CD14-positive monocyte (primary cell): ENCODE results near the gene REPIN1. TPM values are rescaled to one million over a fixed set of nuclear protein-coding genes. Genes with fewer than 3 reads are reported as not detected.

Source experiments
- DNase-seq, 3 donors: peaks; one replicate each; pipeline ENCODE4 v3.0.0-alpha.2; 2011 to 2022
- H2AFZ ChIP-seq: 2 replicates; pipeline ENCODE4 v1.6.0; 2012; ENCODE audit warnings: mild to moderate bottlenecking, low read depth, low read length, inconsistent platforms; ENCODE audit not compliant: insufficient read depth, poor library complexity, severe bottlenecking
- H3K27ac ChIP-seq, 2 donors: 1 replicate in 1 of 2; 2 replicates in 1 of 2; pipeline ENCODE4 v1.5.1; 2012 to 2013; ENCODE audit warnings: low read length in 2 of 2, control low read depth in 1 of 2, inconsistent platforms in 1 of 2, low read depth in 1 of 2, mild to moderate bottlenecking in 1 of 2
- H3K27me3 ChIP-seq, 2 donors: one replicate each; pipeline versions ENCODE4 v1.6.0 to v1.6.1; 2011 to 2013; ENCODE audit warnings: low read length in 2 of 2; ENCODE audit not compliant: control insufficient read depth in 2 of 2, insufficient read depth in 2 of 2
- H3K36me3 ChIP-seq, 2 donors: replicated peaks in 1 of 2; 1 replicate in 1 of 2; 2 replicates in 1 of 2; pipeline versions ENCODE4 v1.5.1 to v1.6.1; 2012 to 2013; ENCODE audit warnings: low read length in 2 of 2, control low read depth in 1 of 2, inconsistent platforms in 1 of 2, mild to moderate bottlenecking in 1 of 2; ENCODE audit not compliant: insufficient read depth in 2 of 2, control insufficient read depth in 1 of 2
- H3K4me1 ChIP-seq, 2 donors: 1 replicate in 1 of 2; 2 replicates in 1 of 2; pipeline versions ENCODE4 v1.5.1 to v1.6.1; 2012 to 2013; ENCODE audit warnings: low read length in 2 of 2, control low read depth in 1 of 2, inconsistent platforms in 1 of 2, mild to moderate bottlenecking in 1 of 2, moderate library complexity in 1 of 2; ENCODE audit not compliant: insufficient read depth in 2 of 2, control insufficient read depth in 1 of 2
- H3K4me2 ChIP-seq: replicated peaks from 2 replicates; pipeline ENCODE3; 2012; ENCODE audit warnings: low read length, moderate library complexity, mild to moderate bottlenecking; ENCODE audit not compliant: poor library complexity, severe bottlenecking; ENCODE audit errors: extremely low read depth
- H3K4me3 ChIP-seq, 3 experiments: fragments of 200-600 bp in 1 of 3; sonication (generic) in 1 of 3; replicated peaks in 1 of 3; 1 replicate in 2 of 3; 2 replicates in 1 of 3; pipeline ENCODE4 v1.5.1; 2011 to 2013; ENCODE audit warnings: low read length in 3 of 3, mild to moderate bottlenecking in 3 of 3, control low read depth in 2 of 3, low read depth in 2 of 3, inconsistent platforms in 1 of 3, moderate library complexity in 1 of 3
- H3K79me2 ChIP-seq: 2 replicates; pipeline ENCODE4 v1.6.0; 2012; ENCODE audit warnings: mild to moderate bottlenecking, control low read depth, inconsistent platforms, low read length, moderate library complexity; ENCODE audit not compliant: insufficient read depth
- H3K9ac ChIP-seq: 2 replicates; pipeline ENCODE4 v1.6.0; 2017; ENCODE audit warnings: low read length, mild to moderate bottlenecking; ENCODE audit not compliant: insufficient read depth, poor library complexity, severe bottlenecking
- H3K9me3 ChIP-seq, 2 donors: replicated peaks in 1 of 2; 1 replicate in 1 of 2; 2 replicates in 1 of 2; pipeline versions ENCODE4 v1.5.1 to v1.6.1; 2012 to 2013; ENCODE audit warnings: low read length in 2 of 2, control low read depth in 1 of 2; ENCODE audit not compliant: control insufficient read depth in 1 of 2, insufficient read depth in 1 of 2
- H4K20me1 ChIP-seq: 2 replicates; pipeline ENCODE4 v1.6.0; 2012; ENCODE audit warnings: mild to moderate bottlenecking, low read length, control low read depth, moderate library complexity; ENCODE audit not compliant: insufficient read depth
- H3K27ac Mint-ChIP-seq, 7 donors: one replicate each; pipeline ENCODE4 v1.8.0; 2020; ENCODE audit warnings: mild to moderate bottlenecking in 7 of 7, mixed read lengths in 7 of 7, moderate library complexity in 6 of 7, inconsistent platforms in 2 of 7
- H3K27me3 Mint-ChIP-seq, 3 donors: one replicate each; pipeline ENCODE4 v1.8.0; 2021 to 2022; ENCODE audit warnings: low read depth in 3 of 3, mild to moderate bottlenecking in 3 of 3, mixed read lengths in 3 of 3, moderate library complexity in 3 of 3, inconsistent platforms in 1 of 3
- H3K36me3 Mint-ChIP-seq, 2 donors: one replicate each; pipeline ENCODE4 v1.8.0; 2020; ENCODE audit warnings: mixed read lengths in 2 of 2, inconsistent platforms in 1 of 2, mild to moderate bottlenecking in 1 of 2
- H3K4me1 Mint-ChIP-seq: one replicate; pipeline ENCODE4 v1.8.0; 2020; ENCODE audit warnings: mild to moderate bottlenecking, mixed read lengths
- H3K4me3 Mint-ChIP-seq, 2 donors: one replicate each; pipeline ENCODE4 v1.8.0; 2020; ENCODE audit warnings: mild to moderate bottlenecking in 2 of 2, mixed read lengths in 2 of 2, moderate library complexity in 1 of 2
- H3K9me3 Mint-ChIP-seq, 7 donors: one replicate each; pipeline ENCODE4 v1.8.0; 2020 to 2022; ENCODE audit warnings: mixed read lengths in 7 of 7, mild to moderate bottlenecking in 6 of 7, moderate library complexity in 6 of 7, inconsistent platforms in 2 of 7
- WGBS: methylation state at CpG from one replicate; pipeline ENCODE4 v1.1.5; 2013; ENCODE audit warnings: missing lambda C conversion rate; ENCODE audit not compliant: insufficient coverage; 5-methylcytosine and 5-hydroxymethylcytosine counted together
- intact Hi-C, 2 donors: fragments of 100-400 bp; cut with micrococcal nuclease; formaldehyde crosslinking; loops; one replicate each; pipeline versions ENCODE4 v1.15.0 to v1.15.1; 2023
- polyA plus RNA-seq, 3 donors: library from polyadenylated mRNA; depleted of rRNA in 1 of 3; unstranded in 2 of 3; stranded (reverse) in 1 of 3; fragments of 300-500 nt in 2 of 3; fragments of >200 nt in 1 of 3; fragmentation: Illumina TruSeq in 2 of 3; gene quantifications; 1 replicate in 2 of 3; 2 replicates in 1 of 3; pipeline ENCODE4 v1.2.3, GENCODE V29; 2012 to 2021
- TF ChIP-seq, protein P1 (sequence below): fragments of 200-600 bp; IDR thresholded peaks from one replicate; pipeline ENCODE4 v1.8.0; 2022; ENCODE audit warnings: antibody characterized with exemption, mild to moderate bottlenecking

REPIN1 gene
- polyA plus RNA-seq, 3 donors: 32.7 to 42.9 (median 39.0) TPM

DNA sequence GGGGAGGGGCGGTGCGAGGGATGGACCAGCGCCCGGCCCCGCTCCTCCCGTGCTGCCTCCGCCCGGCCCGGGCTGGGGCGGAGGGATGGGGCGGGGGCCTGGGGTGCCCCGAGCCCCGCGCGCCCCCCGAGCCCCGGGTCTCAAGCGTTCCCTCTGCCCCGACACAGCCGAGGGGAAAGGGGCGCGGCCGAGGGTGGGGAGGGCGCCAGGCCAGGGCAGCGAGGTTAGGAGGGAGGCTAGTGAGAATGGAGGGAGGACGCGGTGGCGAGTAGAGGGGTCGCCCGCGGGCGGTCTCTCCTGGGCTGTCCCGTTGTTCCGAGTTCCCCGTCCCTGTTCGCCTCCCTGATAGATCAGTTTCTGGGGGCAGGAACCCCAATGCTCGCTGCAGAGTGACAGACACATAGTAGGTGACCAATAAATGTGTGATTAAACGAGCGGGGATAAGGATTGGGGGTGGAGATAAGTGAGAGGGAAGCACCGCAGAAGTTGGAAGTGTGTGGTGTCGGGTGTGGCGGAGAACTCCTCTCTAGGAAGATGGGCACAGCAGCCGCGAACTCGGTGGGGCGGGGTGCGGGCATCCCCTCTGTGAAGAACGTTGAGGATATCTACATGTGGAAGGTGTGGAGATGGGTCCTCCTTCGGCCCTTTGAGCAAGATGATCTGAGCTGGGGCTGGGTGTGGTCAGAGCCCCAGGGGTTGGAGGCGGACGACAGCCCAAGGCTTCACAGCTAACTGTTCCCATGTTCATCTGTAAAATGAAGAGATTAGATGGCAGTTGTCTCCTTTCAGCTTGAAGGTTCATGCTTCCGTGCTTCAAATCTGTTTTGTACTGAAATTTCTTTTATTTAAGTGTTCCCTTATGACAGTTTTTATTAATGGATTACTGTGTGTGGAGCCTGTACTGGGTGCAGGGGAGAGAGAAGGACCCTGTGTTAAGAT is 11.1 kb downstream of the REPIN1 start:
- peak overlapping the region; percentile 58 to 77 for H3K27ac ChIP-seq
- peaks cover 42 to 46% of the 10 kb centered on the region in 2 donors for H3K4me1 ChIP-seq
- Mint-ChIP-seq H3K4me1 (peaks cover 52% of the 10 kb centered on the region), H3K36me3 (peaks cover 3 to 18% of the 10 kb centered on the region in 2 donors), H3K9me3 (no peaks in the 10 kb centered on the region), H3K4me3 (peak overlapping the region; percentile 90 to 93), H3K27ac (peak overlapping the region; percentile 41 to 85 (median 79)), H3K27me3 (peaks cover 0 to 1% (median 0%) of the 10 kb centered on the region in 3 donors)
- H3K27me3 ChIP-seq: no peaks in the 10 kb centered on the region
- peak overlapping the region; percentile 97 for H3K4me2 ChIP-seq
- TF ChIP-seq, protein P1, sequence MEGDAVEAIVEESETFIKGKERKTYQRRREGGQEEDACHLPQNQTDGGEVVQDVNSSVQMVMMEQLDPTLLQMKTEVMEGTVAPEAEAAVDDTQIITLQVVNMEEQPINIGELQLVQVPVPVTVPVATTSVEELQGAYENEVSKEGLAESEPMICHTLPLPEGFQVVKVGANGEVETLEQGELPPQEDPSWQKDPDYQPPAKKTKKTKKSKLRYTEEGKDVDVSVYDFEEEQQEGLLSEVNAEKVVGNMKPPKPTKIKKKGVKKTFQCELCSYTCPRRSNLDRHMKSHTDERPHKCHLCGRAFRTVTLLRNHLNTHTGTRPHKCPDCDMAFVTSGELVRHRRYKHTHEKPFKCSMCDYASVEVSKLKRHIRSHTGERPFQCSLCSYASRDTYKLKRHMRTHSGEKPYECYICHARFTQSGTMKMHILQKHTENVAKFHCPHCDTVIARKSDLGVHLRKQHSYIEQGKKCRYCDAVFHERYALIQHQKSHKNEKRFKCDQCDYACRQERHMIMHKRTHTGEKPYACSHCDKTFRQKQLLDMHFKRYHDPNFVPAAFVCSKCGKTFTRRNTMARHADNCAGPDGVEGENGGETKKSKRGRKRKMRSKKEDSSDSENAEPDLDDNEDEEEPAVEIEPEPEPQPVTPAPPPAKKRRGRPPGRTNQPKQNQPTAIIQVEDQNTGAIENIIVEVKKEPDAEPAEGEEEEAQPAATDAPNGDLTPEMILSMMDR: no peak
- H2AFZ ChIP-seq: peak overlapping the region; percentile 95
- peak in 1 of 3 donors; percentile 32 for DNase-seq
- peak overlapping the region; percentile 84 for H3K9ac ChIP-seq
- H4K20me1 ChIP-seq: peaks cover 5% of the 10 kb centered on the region
- no peaks in the 10 kb centered on the region for H3K36me3 ChIP-seq
- peaks cover 44% of the 10 kb centered on the region for H3K79me2 ChIP-seq
- peak overlapping the region; percentile 83 to 96 (median 84) for H3K4me3 ChIP-seq
- no peaks in the 10 kb centered on the region for H3K9me3 ChIP-seq
- WGBS: 3% methylated on average over 37 of the region's 52 CpGs
- intact Hi-C loops: loop anchor here in 1 of 2 donors (10.0 kb wide), 1 partner anchor 705 kb away; the partner anchor contains the start of genes AGAP3, FASTK and TMUB1

DNA sequence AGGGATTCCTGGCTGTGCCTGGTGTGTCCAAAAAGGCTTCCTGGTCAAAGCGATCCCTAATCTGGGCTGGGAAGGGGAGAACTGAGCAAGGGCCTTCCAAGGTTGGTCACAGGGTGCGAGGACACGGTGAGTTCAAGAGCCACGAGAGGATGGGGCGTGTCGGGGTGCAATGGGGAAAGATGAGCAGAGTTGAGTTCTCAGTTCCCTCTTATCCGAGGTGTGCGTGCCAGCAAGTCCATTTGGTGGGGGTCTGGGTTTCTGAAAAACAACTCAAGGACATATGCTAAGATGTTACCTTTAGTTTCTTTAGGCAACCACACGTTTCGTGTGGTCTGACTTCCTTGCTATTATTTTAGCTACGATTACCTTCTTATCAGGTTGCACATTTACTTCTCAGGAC is 11.8 kb downstream of the REPIN1 start:
- TF ChIP-seq, protein P1: no peak
- intact Hi-C loops: no loop called here
- no peaks in the 10 kb centered on the region for H3K36me3 ChIP-seq
- peak overlapping the region in 2 of 7 donors; percentile 22 to 67 for H3K27ac Mint-ChIP-seq
- H3K4me2 ChIP-seq: peak overlapping the region; percentile 97
- peaks cover 0 to 1% (median 0%) of the 10 kb centered on the region in 3 donors for H3K27me3 Mint-ChIP-seq
- DNase-seq: no peak
- no peak overlapping the region for H3K27ac ChIP-seq
- no peak overlapping the region for H3K9ac ChIP-seq
- peaks cover 49% of the 10 kb centered on the region for H3K79me2 ChIP-seq
- H2AFZ ChIP-seq: peak overlapping the region; percentile 95
- peaks cover 5 to 12% of the 10 kb centered on the region in 2 donors for H3K36me3 Mint-ChIP-seq
- H3K4me3 ChIP-seq: peak overlapping the region in 1 of 3 experiments; percentile 96
- WGBS: 50% methylated on average over 9 of the region's 11 CpGs
- H3K4me1 ChIP-seq: peaks cover 47 to 53% of the 10 kb centered on the region in 2 donors
- H4K20me1 ChIP-seq: peaks cover 3% of the 10 kb centered on the region
- H3K4me1 Mint-ChIP-seq: peaks cover 57% of the 10 kb centered on the region
- H3K9me3 ChIP-seq: no peaks in the 10 kb centered on the region
- no peaks in the 10 kb centered on the region for H3K9me3 Mint-ChIP-seq
- H3K4me3 Mint-ChIP-seq: peak overlapping the region; percentile 90 to 93
- no peaks in the 10 kb centered on the region for H3K27me3 ChIP-seq
